Small intestine (tissue), 7 donors: ENCODE measurements around the gene UGT8. TPM values are rescaled to one million over a fixed set of nuclear protein-coding genes. Genes with fewer than 3 reads are reported as not detected.

ENCODE experiments used
- DNase-seq, 2 donors: peaks; one replicate each; pipeline versions ENCODE4 v3.0.0 to v3.0.0-alpha.2; 2013
- FAIRE-seq: peaks from 2 replicates; lab custom pipeline; 2012; peaks lifted over from hg19 to GRCh38; lab: Jason Lieb, UNC
- H3K27ac ChIP-seq, 3 donors: one replicate each; pipeline ENCODE4 v1.5.1; 2013; ENCODE audit warnings: low read length in 2 of 3, mild to moderate bottlenecking in 2 of 3, control low read depth in 1 of 3, inconsistent platforms in 1 of 3, low read depth in 1 of 3, moderate library complexity in 1 of 3
- H3K27me3 ChIP-seq, 3 donors: one replicate each; pipeline ENCODE4 v1.6.1; 2013; ENCODE audit warnings: low read length in 3 of 3, inconsistent platforms in 1 of 3; ENCODE audit not compliant: control insufficient read depth in 3 of 3, insufficient read depth in 3 of 3
- H3K36me3 ChIP-seq, 3 donors: one replicate each; pipeline ENCODE4 v1.6.1; 2013; ENCODE audit warnings: low read length in 3 of 3, inconsistent platforms in 1 of 3, low read depth in 1 of 3, mild to moderate bottlenecking in 1 of 3, moderate library complexity in 1 of 3; ENCODE audit not compliant: control insufficient read depth in 3 of 3, insufficient read depth in 2 of 3
- H3K4me1 ChIP-seq, 3 donors: one replicate each; pipeline ENCODE4 v1.6.1; 2013; ENCODE audit warnings: low read length in 2 of 3, inconsistent platforms in 1 of 3, low read depth in 1 of 3, mild to moderate bottlenecking in 1 of 3, moderate library complexity in 1 of 3; ENCODE audit not compliant: control insufficient read depth in 3 of 3, insufficient read depth in 2 of 3
- H3K4me3 ChIP-seq, 3 donors: one replicate each; pipeline ENCODE4 v1.5.1; 2013; ENCODE audit warnings: low read length in 3 of 3, control low read depth in 1 of 3, inconsistent platforms in 1 of 3, low read depth in 1 of 3, mild to moderate bottlenecking in 1 of 3, moderate library complexity in 1 of 3
- H3K9me3 ChIP-seq, 2 donors: one replicate each; pipeline ENCODE4 v1.6.1; 2013; ENCODE audit warnings: low read depth in 1 of 2, low read length in 1 of 2; ENCODE audit not compliant: control insufficient read depth in 2 of 2, insufficient read depth in 1 of 2
- WGBS, 3 donors: extraction: QIAGEN DNeasy Blood & Tissue Kit; methylation state at CpG; one replicate each; pipeline ENCODE4 v1.1.7; 2013; 5-methylcytosine and 5-hydroxymethylcytosine counted together
- polyA plus RNA-seq, 4 donors: library from polyadenylated mRNA; stranded (reverse) in 3 of 4; unstranded in 1 of 4; fragments of 200-250 nt in 3 of 4; fragments of 120-200 nt in 1 of 4; gene quantifications; one replicate each; pipeline versions ENCODE4 v1.2.1 to v1.2.3, GENCODE V29; 2013
- donor health status: healthy with polysubstance abuse.
- donor health status: control.
- donor health status: control.
- donor health status: Bipolar disorder and iron deficiency.
- donor health status: healthy.

Gene UGT8
- polyA plus RNA-seq, 4 donors = 7.6 to 105 (median 13.4) TPM

DNA sequence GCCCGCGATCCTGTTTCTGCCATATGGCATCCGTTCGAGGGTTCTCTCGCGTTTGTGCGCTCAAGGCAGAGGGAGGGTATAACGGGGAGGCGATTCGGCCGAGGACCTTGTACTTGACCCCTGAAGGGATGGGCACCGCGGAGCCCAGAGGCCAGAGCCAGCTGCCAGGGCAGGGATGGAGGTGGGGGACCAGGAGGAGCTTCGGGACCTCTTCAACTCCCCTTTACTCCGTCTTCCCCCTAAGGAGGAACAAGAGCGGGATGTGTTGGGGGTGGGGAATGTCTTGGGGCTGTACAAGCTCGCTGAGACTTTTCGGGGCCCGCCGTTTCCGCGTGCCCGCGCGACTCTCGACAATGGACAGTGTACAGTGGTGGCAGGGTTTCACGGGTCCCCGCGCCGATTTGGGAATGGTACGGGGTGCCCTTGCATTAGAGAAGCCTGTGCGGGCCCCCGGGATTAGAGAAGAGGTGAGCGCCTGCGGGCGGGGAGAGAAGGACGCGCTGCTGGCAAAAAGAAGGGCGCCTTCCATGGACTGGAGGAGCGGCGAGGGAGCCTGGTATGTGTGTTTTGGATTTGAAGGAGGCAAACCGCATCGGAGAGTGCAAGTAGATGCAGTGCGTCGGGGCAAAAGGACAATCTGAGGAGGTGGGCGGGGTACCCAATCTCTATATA lies 760 bp downstream of the UGT8 start:
- WGBS, 3 donors = 0 to 3% (median 2%) methylated on average over 45 to 46 of the region's 46 CpGs
- H3K4me1 ChIP-seq = peaks cover 0 to 12% (median 0%) of the 10 kb centered on the region in 3 donors
- peak; percentile 65 to 85 for DNase-seq
- no peak for FAIRE-seq
- peaks cover 0 to 10% of the 10 kb centered on the region in 2 donors for H3K9me3 ChIP-seq
- H3K27ac ChIP-seq = peak overlapping the region; percentile 77 to 90 (median 83)
- no peaks in the 10 kb centered on the region for H3K36me3 ChIP-seq
- H3K4me3 ChIP-seq = peak overlapping the region; percentile 39 to 72 (median 56)
- peaks cover 0 to 3% (median 0%) of the 10 kb centered on the region in 3 donors for H3K27me3 ChIP-seq

DNA sequence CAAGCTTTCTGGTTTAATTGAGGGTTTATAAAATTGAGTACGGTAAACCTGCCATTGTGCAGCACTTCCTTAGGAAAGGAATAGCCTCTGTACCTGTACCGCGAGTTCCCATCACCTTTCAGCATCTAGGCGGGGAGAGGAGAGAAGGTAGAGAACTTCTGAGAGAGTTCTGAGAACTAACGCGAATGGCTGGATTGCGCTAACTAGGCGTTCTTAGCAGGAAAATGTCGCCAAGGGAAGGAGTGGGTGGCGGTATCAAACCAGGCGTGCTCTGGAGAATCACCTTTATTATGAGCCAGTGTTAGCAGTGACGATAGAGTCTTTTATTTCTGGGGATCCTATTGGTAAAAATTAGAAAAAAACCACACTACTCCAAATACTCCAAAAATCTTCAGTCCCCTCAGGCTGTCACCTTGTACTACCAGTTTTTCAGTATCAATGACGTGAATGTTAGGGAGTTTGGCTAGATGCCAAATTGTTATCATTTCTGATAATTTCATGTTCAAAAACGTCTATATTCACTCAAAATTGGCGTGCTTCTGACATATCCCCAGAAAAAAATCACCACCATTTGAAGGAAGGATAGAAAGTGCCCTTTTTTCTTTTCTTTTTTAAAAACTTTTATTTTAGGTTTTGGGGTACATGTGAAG lies 1.4 kb downstream of the UGT8 start:
- H3K9me3 ChIP-seq = peaks cover 0 to 7% of the 10 kb centered on the region in 2 donors
- WGBS, 3 donors = 4 to 12% (median 7%) methylated on average over 15 of the region's 15 CpGs
- peaks cover 0 to 13% (median 0%) of the 10 kb centered on the region in 3 donors for H3K4me1 ChIP-seq
- no peaks in the 10 kb centered on the region for H3K36me3 ChIP-seq
- peak overlapping the region; percentile 77 to 90 (median 83) for H3K27ac ChIP-seq
- FAIRE-seq (no peak), DNase-seq (peak; percentile 52 to 59)
- H3K27me3 ChIP-seq = peaks cover 0 to 3% (median 0%) of the 10 kb centered on the region in 3 donors
- peak overlapping the region; percentile 39 to 72 (median 56) for H3K4me3 ChIP-seq

GRCh38 chr4:114600672-114601071 lies 2.1 kb downstream of the UGT8 start:
- Histone ChIP-seq H3K27me3 (peaks cover 0 to 3% (median 0%) of the 10 kb centered on the region in 3 donors), H3K36me3 (no peaks in the 10 kb centered on the region), H3K4me1 (peaks cover 0 to 13% (median 0%) of the 10 kb centered on the region in 3 donors), H3K4me3 (peak overlapping the region in 2 of 3 donors; percentile 56 to 72), H3K9me3 (peaks cover 0 to under 1% of the 10 kb centered on the region in 2 donors), H3K27ac (peak overlapping the region in 1 of 3 donors; percentile 83)
- DNase-seq (peak; percentile 13 to 39), FAIRE-seq (no peak)
- WGBS, 3 donors = 8 to 62% (median 42%) methylated on average over 1 of the region's 1 CpG

- Histone ChIP-seq H3K27me3 (peaks cover 0 to 3% (median 0%) of the 10 kb centered on the region in 3 donors), H3K9me3 (no peaks in the 10 kb centered on the region), H3K4me3 (peak overlapping the region in 2 of 3 donors; percentile 7 to 23), H3K4me1 (peaks cover 0 to 16% (median 3%) of the 10 kb centered on the region in 3 donors), H3K27ac (peak overlapping the region in 1 of 3 donors; percentile 58), H3K36me3 (no peaks in the 10 kb centered on the region)
- WGBS, 3 donors = 10 to 51% (median 27%) methylated on average over 5 of the region's 5 CpGs
- DNase-seq = peak; percentile 27 to 44
- FAIRE-seq = no peak
Measured at GRCh38 chr4:114601304-114602052, 2.9 kb downstream of the UGT8 start.

DNA sequence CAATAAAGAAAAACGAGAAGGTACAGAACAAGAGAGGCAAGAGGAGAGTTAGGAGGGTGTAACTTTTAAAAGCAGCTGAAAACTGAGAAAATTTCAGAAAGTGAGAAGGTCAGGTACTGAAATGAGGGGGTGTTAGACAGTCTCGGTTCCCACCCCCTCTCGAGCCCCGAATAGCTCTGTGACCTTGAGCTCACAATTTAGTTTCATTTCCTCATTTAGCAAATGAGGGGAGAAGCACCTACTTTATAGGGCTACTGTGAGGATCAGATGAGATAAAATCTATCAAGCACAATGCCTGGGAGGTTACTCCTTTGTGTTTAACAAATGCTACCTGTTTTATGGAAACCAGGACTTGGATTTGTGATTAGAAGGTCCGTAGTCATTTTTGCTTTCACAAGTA lies 4.9 kb downstream of the UGT8 start:
- 5 to 48% (median 14%) methylated on average over 5 of the region's 5 CpGs for WGBS, 3 donors
- DNase-seq (peak; percentile 46 to 48), FAIRE-seq (no peak)
- no peaks in the 10 kb centered on the region for H3K9me3 ChIP-seq
- H3K4me1 ChIP-seq = peaks cover 0 to 23% (median 3%) of the 10 kb centered on the region in 3 donors
- peak overlapping the region in 2 of 3 donors; percentile 20 to 36 for H3K4me3 ChIP-seq
- H3K36me3 ChIP-seq = no peaks in the 10 kb centered on the region
- H3K27ac ChIP-seq = peak overlapping the region; percentile 1 to 58 (median 27)
- no peaks in the 10 kb centered on the region for H3K27me3 ChIP-seq

- Histone ChIP-seq H3K36me3 (no peaks in the 10 kb centered on the region), H3K9me3 (no peaks in the 10 kb centered on the region), H3K27ac (peak overlapping the region in 1 of 3 donors; percentile 29), H3K4me1 (peaks cover 0 to 26% (median 3%) of the 10 kb centered on the region in 3 donors), H3K4me3 (no peak overlapping the region), H3K27me3 (no peaks in the 10 kb centered on the region)
- whole genome bisulfite sequencing, 3 donors = 27 to 49% (median 47%) methylated on average over 2 of the region's 2 CpGs
- FAIRE-seq (no peak), DNase-seq (peak; percentile 53 to 60)
Measured at GRCh38 chr4:114606245-114606644, 7.6 kb downstream of the UGT8 start.

DNA sequence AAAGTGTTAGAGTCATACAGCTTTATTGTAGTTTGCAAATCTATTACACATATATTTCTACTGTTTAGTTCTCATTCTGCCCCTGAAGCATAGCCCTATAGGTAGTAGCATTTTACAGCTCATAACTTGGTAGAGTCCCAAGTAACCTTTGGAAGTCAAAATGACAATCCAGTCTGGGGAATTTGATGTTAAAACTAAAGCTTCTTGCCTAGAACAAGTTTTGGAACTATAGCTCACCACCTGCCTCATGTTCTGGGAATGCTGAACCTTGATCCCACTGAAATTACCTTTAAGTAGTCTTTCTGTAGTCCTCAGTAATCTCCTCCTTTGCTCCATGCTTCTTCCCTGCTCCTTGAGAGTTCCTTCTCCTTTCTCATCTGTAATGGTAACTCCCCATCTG lies 8.4 kb downstream of the UGT8 start:
- Histone ChIP-seq H3K4me1 (peaks cover 0 to 26% (median 3%) of the 10 kb centered on the region in 3 donors), H3K27me3 (no peaks in the 10 kb centered on the region), H3K9me3 (no peaks in the 10 kb centered on the region), H3K36me3 (no peaks in the 10 kb centered on the region), H3K27ac (peak overlapping the region in 1 of 3 donors; percentile 29), H3K4me3 (no peak overlapping the region)
- DNase-seq (peak; percentile 56 to 61), FAIRE-seq (no peak)

DNA sequence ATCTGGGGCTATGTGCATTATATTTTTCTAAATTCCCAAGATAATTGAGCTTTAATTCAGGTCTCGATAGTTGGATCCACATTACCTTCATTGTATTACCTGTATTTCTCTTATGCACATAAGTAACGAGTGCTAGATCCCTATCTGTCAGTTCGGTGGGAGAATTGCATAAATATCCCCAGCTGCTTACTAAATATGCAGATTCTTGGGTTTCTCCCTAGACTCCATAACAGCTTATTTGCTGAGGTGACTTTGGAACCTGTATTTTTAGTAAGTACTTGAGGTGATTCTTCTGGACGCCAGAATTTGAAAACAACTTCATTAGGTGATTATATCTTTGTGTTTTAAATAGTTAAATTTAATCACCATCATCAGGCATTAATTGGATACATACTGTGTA lies 15.0 kb downstream of the UGT8 start:
- DNase-seq = peak in 1 of 2 donors; percentile 10
- Histone ChIP-seq H3K27ac (peak overlapping the region in 1 of 3 donors; percentile 50), H3K4me1 (peaks cover 2 to 30% (median 3%) of the 10 kb centered on the region in 3 donors), H3K9me3 (no peaks in the 10 kb centered on the region), H3K27me3 (no peaks in the 10 kb centered on the region), H3K36me3 (peaks cover 0 to 3% (median 0%) of the 10 kb centered on the region in 3 donors), H3K4me3 (no peak overlapping the region)
- 19 to 60% (median 40%) methylated on average over 4 of the region's 4 CpGs for WGBS, 3 donors
- no peak for FAIRE-seq
